IMR-90 (cell line): ENCODE results near the gene RAB5B. TPM values are rescaled to one million over a fixed set of nuclear protein-coding genes. Genes with fewer than 3 reads are reported as not detected.

Source experiments
- ATAC-seq: fragments of 200-7000 bp; cut with Tn5 transposase; 2 replicates; pipeline ENCODE4 v1.9.1; 2020; ENCODE audit warnings: low read depth, mild to moderate bottlenecking, moderate library complexity
- BruUV-seq: library from RNA; stranded (reverse); fragments of 400-500 nt; replicated peaks from 2 replicates; lab custom pipeline; 2021; lab: Mats Ljungman, UMichigan
- CTCF ChIA-PET: fragments of 300-600 bp; formaldehyde crosslinking; extraction: SDS; loops from one replicate; lab custom pipeline; 2021; ENCODE audit warnings: antibody characterized with exemption; lab: Yijun Ruan, JAX
- POLR2A ChIA-PET: fragments of 300-600 bp; sonication (Branson Sonifier 250); formaldehyde crosslinking; loops from one replicate; lab custom pipeline; 2022; ENCODE audit warnings: antibody characterized with exemption; ENCODE audit not compliant: unreplicated experiment; lab: Charles Lee
- DNase-seq: peaks from one replicate; pipeline ENCODE4 v3.0.0; 2013
- H2AFZ ChIP-seq: replicated peaks from 2 replicates; pipeline ENCODE3; 2013; ENCODE audit warnings: low read length, mild to moderate bottlenecking; ENCODE audit not compliant: poor library complexity
- H2AK5ac ChIP-seq: 2 replicates; pipeline ENCODE4 v1.6.1; 2013; ENCODE audit warnings: low read depth, low read length, inconsistent platforms
- H2AK9ac ChIP-seq: replicated peaks from 2 replicates; pipeline ENCODE3; 2013; ENCODE audit warnings: mild to moderate bottlenecking, low read depth, low read length, moderate library complexity; ENCODE audit not compliant: poor library complexity
- H2BK120ac ChIP-seq: 2 replicates; pipeline ENCODE4 v1.6.1; 2013; ENCODE audit warnings: low read depth, low read length, inconsistent platforms
- H2BK15ac ChIP-seq: 3 replicates; pipeline ENCODE4 v1.6.1; 2013; ENCODE audit warnings: low read depth, low read length, inconsistent platforms
- H2BK20ac ChIP-seq: 2 replicates; pipeline ENCODE4 v1.6.1; 2013; ENCODE audit warnings: low read depth, mild to moderate bottlenecking, inconsistent platforms, low read length, moderate library complexity
- H2BK5ac ChIP-seq: 2 replicates; pipeline ENCODE4 v1.6.1; 2013; ENCODE audit warnings: mild to moderate bottlenecking, low read depth, low read length, inconsistent platforms; ENCODE audit not compliant: poor library complexity, severe bottlenecking
- H3K14ac ChIP-seq: replicated peaks from 2 replicates; pipeline ENCODE4 v1.6.1; 2013; ENCODE audit warnings: low read depth, low read length, inconsistent platforms
- H3K18ac ChIP-seq: 2 replicates; pipeline ENCODE4 v1.6.1; 2013; ENCODE audit warnings: low read depth, low read length, control low read depth
- H3K23ac ChIP-seq: 2 replicates; pipeline ENCODE4 v1.6.1; 2013; ENCODE audit warnings: low read depth, low read length, inconsistent platforms
- H3K27ac ChIP-seq: 2 replicates; pipeline ENCODE4 v1.5.1; 2013; ENCODE audit warnings: mild to moderate bottlenecking, control low read depth, low read length; ENCODE audit not compliant: insufficient read depth
- H3K27me3 ChIP-seq: 2 replicates; pipeline ENCODE4 v1.6.1; 2013; ENCODE audit warnings: low read length; ENCODE audit not compliant: control insufficient read depth, insufficient read depth
- H3K36me3 ChIP-seq: 2 replicates; pipeline ENCODE4 v1.6.1; 2013; ENCODE audit warnings: low read length, mixed read lengths; ENCODE audit not compliant: control insufficient read depth, insufficient read depth
- H3K4ac ChIP-seq: 2 replicates; pipeline ENCODE4 v1.6.1; 2013; ENCODE audit warnings: low read depth, low read length, inconsistent platforms
- H3K4me1 ChIP-seq: 2 replicates; pipeline ENCODE4 v1.6.1; 2013; ENCODE audit warnings: low read length, mixed read lengths; ENCODE audit not compliant: control insufficient read depth, insufficient read depth
- H3K4me2 ChIP-seq: 2 replicates; pipeline ENCODE4 v1.6.1; 2013; ENCODE audit warnings: low read depth, mild to moderate bottlenecking, control low read depth, low read length, moderate library complexity
- H3K4me3 ChIP-seq: 2 replicates; pipeline ENCODE4 v1.5.1; 2013; ENCODE audit warnings: low read depth, mild to moderate bottlenecking, control low read depth, low read length, moderate library complexity; ENCODE audit not compliant: insufficient read depth
- H3K56ac ChIP-seq: 2 replicates; pipeline ENCODE4 v1.6.1; 2013; ENCODE audit warnings: low read length, inconsistent platforms; ENCODE audit not compliant: insufficient read depth; ENCODE audit errors: extremely low read depth
- H3K79me1 ChIP-seq, 2 experiments: 2 replicates each; pipeline ENCODE4 v1.6.1; 2013; ENCODE audit warnings: low read length in 2 of 2, inconsistent platforms in 1 of 2, low read depth in 1 of 2
- H3K9ac ChIP-seq: 2 replicates; pipeline ENCODE4 v1.6.1; 2013; ENCODE audit warnings: low read depth, low read length, control low read depth
- H3K9me1 ChIP-seq: 2 replicates; pipeline ENCODE4 v1.6.1; 2013; ENCODE audit warnings: low read length, inconsistent platforms; ENCODE audit not compliant: insufficient read depth
- H3K9me3 ChIP-seq: 2 replicates; pipeline ENCODE4 v1.6.1; 2013; ENCODE audit warnings: low read length; ENCODE audit not compliant: control insufficient read depth, insufficient read depth
- H4K20me1 ChIP-seq: 2 replicates; pipeline ENCODE4 v1.6.1; 2013; ENCODE audit warnings: low read length, inconsistent platforms; ENCODE audit not compliant: insufficient read depth
- H4K5ac ChIP-seq: 2 replicates; pipeline ENCODE4 v1.6.1; 2013; ENCODE audit warnings: mild to moderate bottlenecking, low read depth, low read length, control low read depth
- H4K8ac ChIP-seq, 2 experiments: 2 replicates each; pipeline ENCODE4 v1.6.1; 2013; ENCODE audit warnings: low read depth in 2 of 2, low read length in 2 of 2, control low read depth in 1 of 2, inconsistent platforms in 1 of 2
- H4K91ac ChIP-seq: 2 replicates; pipeline ENCODE4 v1.6.1; 2013; ENCODE audit warnings: low read depth, low read length, inconsistent platforms; ENCODE audit not compliant: insufficient read depth
- BHLHE40 ChIP-seq: fragments of 150-350 bp; IDR thresholded peaks from 2 replicates; pipeline ENCODE4 v1.6.1; 2016; ENCODE audit warnings: mild to moderate bottlenecking, low read depth, low read length
- CEBPB ChIP-seq: IDR thresholded peaks from 2 replicates; pipeline ENCODE4 v1.6.1; 2012; ENCODE audit warnings: low read depth, low read length, improper control_type of control experiment
- CHD1 ChIP-seq: IDR thresholded peaks from 2 replicates; pipeline ENCODE4 v1.6.1; 2012; ENCODE audit warnings: low read depth, low read length, improper control_type of control experiment
- FOS ChIP-seq: fragments of 150-350 bp; IDR thresholded peaks from 2 replicates; pipeline ENCODE4 v1.6.1; 2016; ENCODE audit warnings: low read depth, low read length
- MAZ ChIP-seq: IDR thresholded peaks from 2 replicates; pipeline ENCODE4 v1.6.1; 2012; ENCODE audit warnings: low read depth, mild to moderate bottlenecking, low read length, improper control_type of control experiment, moderate library complexity, borderline replicate concordance
- MXI1 ChIP-seq: IDR thresholded peaks from 2 replicates; pipeline ENCODE4 v1.6.1; 2012; ENCODE audit warnings: low read depth, mild to moderate bottlenecking, low read length, moderate library complexity, borderline replicate concordance
- POLR2A ChIP-seq: IDR thresholded peaks from 2 replicates; pipeline ENCODE4 v1.6.1; 2012; ENCODE audit warnings: mild to moderate bottlenecking, low read depth, low read length
- RAD21 ChIP-seq: IDR thresholded peaks from 2 replicates; pipeline ENCODE4 v1.6.1; 2012; ENCODE audit warnings: low read length, improper control_type of control experiment
- RCOR1 ChIP-seq: IDR thresholded peaks from 2 replicates; pipeline ENCODE4 v1.6.1; 2012; ENCODE audit warnings: mild to moderate bottlenecking, low read length, improper control_type of control experiment; ENCODE audit not compliant: insufficient replicate concordance
- RFX5 ChIP-seq: IDR thresholded peaks from 2 replicates; pipeline ENCODE4 v1.8.0; 2012; ENCODE audit warnings: low read depth, mild to moderate bottlenecking, low read length, moderate library complexity
- SMC3 ChIP-seq: fragments of 150-350 bp; IDR thresholded peaks from 2 replicates; pipeline ENCODE4 v1.6.1; 2016; ENCODE audit warnings: low read depth, mild to moderate bottlenecking, antibody characterized with exemption, low read length, moderate library complexity
- WGBS, 2 experiments: methylation state at CpG; one replicate each; pipeline versions ENCODE4 v1.1.5 to v1.1.7; 2013; ENCODE audit warnings: missing lambda C conversion rate in 2 of 2; ENCODE audit not compliant: insufficient read length in 1 of 2; ENCODE audit errors: extremely low coverage in 2 of 2; 5-methylcytosine and 5-hydroxymethylcytosine counted together
- dilution Hi-C: fragments of 300-500 bp; cut with HindIII; formaldehyde crosslinking; loops from one replicate; pipeline ENCODE4 v1.14.3; 2018; ENCODE audit warnings: low sequenced_read_pairs; ENCODE audit not compliant: unreplicated experiment
- in situ Hi-C: fragments of 300-500 bp; cut with MboI; formaldehyde crosslinking; loops from 3 replicates; pipeline ENCODE4 v1.14.3; 2019; ENCODE audit warnings: low sequenced_read_pairs, inconsistent platforms, mixed read lengths
- intact Hi-C: fragments of 100-400 bp; cut with micrococcal nuclease; formaldehyde crosslinking; loops from 2 replicates; pipeline ENCODE4 v1.10.0; 2022
- polyA plus RNA-seq, 3 experiments: library from polyadenylated mRNA; depleted of rRNA; stranded (reverse); fragments of >200 nt; gene quantifications; 2 replicates each; pipeline ENCODE4 v1.2.3, GENCODE V29; 2012; ENCODE audit warnings: low replicate concordance in 1 of 3
- total RNA-seq: library from RNA; depleted of rRNA; stranded (reverse); fragments of >200 nt; gene quantifications from 2 replicates; pipeline ENCODE4 v1.2.3, GENCODE V29; 2012
- TF ChIP-seq, protein P1 (sequence below): conservative IDR thresholded peaks from 2 replicates; pipeline ENCODE4 v1.5.1; 2012; ENCODE audit warnings: mild to moderate bottlenecking, low read depth, low read length, improper control_type of control experiment
- TF ChIP-seq, protein P2 (sequence below): fragments of 150-350 bp; IDR thresholded peaks from 2 replicates; pipeline ENCODE4 v1.6.1; 2016; ENCODE audit warnings: low read depth, mild to moderate bottlenecking, low read length, moderate library complexity, borderline replicate concordance
- TF ChIP-seq, protein P3 (sequence below): fragments of 150-350 bp; IDR thresholded peaks from 2 replicates; pipeline ENCODE4 v1.6.1; 2017; ENCODE audit warnings: mild to moderate bottlenecking, antibody characterized with exemption, low read length, low read depth

The RAB5B gene
- total and polyA plus RNA-seq, 2 of the 4 experiments (the other 2 are of a cell fraction) = 56.5 to 99.2 TPM

DNA sequence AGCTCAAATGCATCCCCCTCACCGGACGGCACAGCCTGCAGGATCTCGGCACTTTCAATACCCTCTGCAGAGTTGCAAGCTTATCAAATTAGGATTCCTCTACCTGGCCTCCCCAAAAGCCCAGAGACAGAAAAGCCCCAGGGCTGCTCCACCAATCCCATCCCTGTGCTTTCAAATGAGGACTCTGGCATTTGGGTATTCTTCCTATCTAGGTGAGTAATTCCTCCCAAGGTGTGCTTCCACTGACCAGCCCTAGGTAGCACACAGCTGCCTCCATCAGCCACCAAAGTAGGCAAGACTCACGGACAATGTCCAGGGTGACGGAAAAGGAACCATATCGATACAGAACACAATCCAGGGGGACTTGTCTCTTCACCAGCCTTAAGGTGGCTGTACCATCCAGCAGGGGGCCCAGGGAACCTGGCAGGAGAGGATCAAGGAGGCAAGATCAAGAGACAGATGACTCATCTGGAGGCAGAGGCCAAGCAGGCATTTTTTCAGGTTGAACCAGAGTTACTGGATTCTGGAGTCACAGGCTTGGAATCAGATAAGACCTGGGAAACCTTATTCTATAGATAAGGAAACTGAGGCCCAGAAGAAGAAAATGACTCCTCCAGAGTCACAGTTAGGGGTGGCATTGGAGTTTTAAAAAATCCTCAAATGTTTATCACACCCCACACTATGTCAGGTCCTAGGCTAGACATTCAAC is 17.9 kb upstream of the RAB5B start:
- no peak overlapping the region for H3K14ac ChIP-seq
- peaks cover 8% of the 10 kb centered on the region for H3K9me1 ChIP-seq
- peaks cover 8% of the 10 kb centered on the region; the same call in 1 of the 2 replicates for H3K4me1 ChIP-seq
- no peak overlapping the region for H2AK9ac ChIP-seq
- H3K9ac ChIP-seq = no peak overlapping the region
- ChIA-PET POLR2A (interaction anchor here (0.5 to 0.6 kb wide), 2 partner anchors 110 to 188 kb away, joined by 3 to 4 read pairs; no protein-coding TSS in a partner anchor), CTCF (interaction anchor here (0.6 kb wide), 2 partner anchors 27 to 148 kb away, joined by 3 read pairs; no protein-coding TSS in a partner anchor)
- H4K91ac ChIP-seq = no peak overlapping the region
- H2AFZ ChIP-seq = no peak overlapping the region
- H3K79me1 ChIP-seq = peaks cover 0 to 13% of the 10 kb centered on the region in 2 experiments; a peak in 1 of 4 replicates
- no TSS peak for BruUV-seq
- no peaks in the 10 kb centered on the region for H3K9me3 ChIP-seq
- H3K18ac ChIP-seq = no peak overlapping the region; the same call in 1 of the 2 replicates
- no peak overlapping the region for H2BK20ac ChIP-seq
- WGBS, 2 experiments = 90% methylated on average over 5 of the region's 6 CpGs; no CpG with 5 or more reads in 1 of the 2 experiments
- intact Hi-C loops = no loop called here
- H3K4ac ChIP-seq = no peak overlapping the region
- peak; percentile 76 for DNase-seq
- no peak overlapping the region; a peak in 1 of 4 replicates for H4K8ac ChIP-seq
- H3K23ac ChIP-seq = no peak overlapping the region
- peak; percentile 81 for ATAC-seq
- H3K36me3 ChIP-seq = peaks cover 30% of the 10 kb centered on the region
- H4K20me1 ChIP-seq = peaks cover 5% of the 10 kb centered on the region; the same call in 1 of the 2 replicates
- H2BK15ac ChIP-seq = no peak overlapping the region
- H2BK120ac ChIP-seq = no peak overlapping the region
- H3K27me3 ChIP-seq = no peaks in the 10 kb centered on the region
- H3K27ac ChIP-seq = no peak overlapping the region
- H3K4me3 ChIP-seq = no peak overlapping the region
- dilution Hi-C loops = no loop called here
- peak overlapping the region; percentile 23; the same call in 1 of the 2 replicates for H2AK5ac ChIP-seq
- H4K5ac ChIP-seq = no peak overlapping the region
- H3K56ac ChIP-seq = no peak overlapping the region
- in situ Hi-C loops = no loop called here
- H2BK5ac ChIP-seq = no peak overlapping the region
- H3K4me2 ChIP-seq = no peak overlapping the region
- TF ChIP-seq SMC3 (peak; percentile 61), RCOR1 (no peak), POLR2A (no peak), CEBPB (no peak), MXI1 (no peak), MAZ (no peak), RFX5 (no peak), CHD1 (no peak), RAD21 (peak; percentile 61), FOS (peak; percentile 67), BHLHE40 (no peak)
- TF ChIP-seq, protein P1, sequence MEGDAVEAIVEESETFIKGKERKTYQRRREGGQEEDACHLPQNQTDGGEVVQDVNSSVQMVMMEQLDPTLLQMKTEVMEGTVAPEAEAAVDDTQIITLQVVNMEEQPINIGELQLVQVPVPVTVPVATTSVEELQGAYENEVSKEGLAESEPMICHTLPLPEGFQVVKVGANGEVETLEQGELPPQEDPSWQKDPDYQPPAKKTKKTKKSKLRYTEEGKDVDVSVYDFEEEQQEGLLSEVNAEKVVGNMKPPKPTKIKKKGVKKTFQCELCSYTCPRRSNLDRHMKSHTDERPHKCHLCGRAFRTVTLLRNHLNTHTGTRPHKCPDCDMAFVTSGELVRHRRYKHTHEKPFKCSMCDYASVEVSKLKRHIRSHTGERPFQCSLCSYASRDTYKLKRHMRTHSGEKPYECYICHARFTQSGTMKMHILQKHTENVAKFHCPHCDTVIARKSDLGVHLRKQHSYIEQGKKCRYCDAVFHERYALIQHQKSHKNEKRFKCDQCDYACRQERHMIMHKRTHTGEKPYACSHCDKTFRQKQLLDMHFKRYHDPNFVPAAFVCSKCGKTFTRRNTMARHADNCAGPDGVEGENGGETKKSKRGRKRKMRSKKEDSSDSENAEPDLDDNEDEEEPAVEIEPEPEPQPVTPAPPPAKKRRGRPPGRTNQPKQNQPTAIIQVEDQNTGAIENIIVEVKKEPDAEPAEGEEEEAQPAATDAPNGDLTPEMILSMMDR = peak; percentile 51
- TF ChIP-seq, protein P2, sequence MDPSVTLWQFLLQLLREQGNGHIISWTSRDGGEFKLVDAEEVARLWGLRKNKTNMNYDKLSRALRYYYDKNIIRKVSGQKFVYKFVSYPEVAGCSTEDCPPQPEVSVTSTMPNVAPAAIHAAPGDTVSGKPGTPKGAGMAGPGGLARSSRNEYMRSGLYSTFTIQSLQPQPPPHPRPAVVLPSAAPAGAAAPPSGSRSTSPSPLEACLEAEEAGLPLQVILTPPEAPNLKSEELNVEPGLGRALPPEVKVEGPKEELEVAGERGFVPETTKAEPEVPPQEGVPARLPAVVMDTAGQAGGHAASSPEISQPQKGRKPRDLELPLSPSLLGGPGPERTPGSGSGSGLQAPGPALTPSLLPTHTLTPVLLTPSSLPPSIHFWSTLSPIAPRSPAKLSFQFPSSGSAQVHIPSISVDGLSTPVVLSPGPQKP = no peak
- TF ChIP-seq, protein P3, sequence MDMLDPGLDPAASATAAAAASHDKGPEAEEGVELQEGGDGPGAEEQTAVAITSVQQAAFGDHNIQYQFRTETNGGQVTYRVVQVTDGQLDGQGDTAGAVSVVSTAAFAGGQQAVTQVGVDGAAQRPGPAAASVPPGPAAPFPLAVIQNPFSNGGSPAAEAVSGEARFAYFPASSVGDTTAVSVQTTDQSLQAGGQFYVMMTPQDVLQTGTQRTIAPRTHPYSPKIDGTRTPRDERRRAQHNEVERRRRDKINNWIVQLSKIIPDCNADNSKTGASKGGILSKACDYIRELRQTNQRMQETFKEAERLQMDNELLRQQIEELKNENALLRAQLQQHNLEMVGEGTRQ = no peak
